Fibroblast of peridontal ligament (primary cell): ENCODE results near the gene HMX1.

ENCODE experiments used
- DNase-seq: peaks from one replicate; pipeline ENCODE4 v3.0.0-alpha.2; 2010; ENCODE audit errors: extremely low read depth

The HMX1 gene

GRCh38 chr4:8910100-8910821 lies 38.6 kb upstream of the HMX1 start:
- no peak for DNase-seq

DNA sequence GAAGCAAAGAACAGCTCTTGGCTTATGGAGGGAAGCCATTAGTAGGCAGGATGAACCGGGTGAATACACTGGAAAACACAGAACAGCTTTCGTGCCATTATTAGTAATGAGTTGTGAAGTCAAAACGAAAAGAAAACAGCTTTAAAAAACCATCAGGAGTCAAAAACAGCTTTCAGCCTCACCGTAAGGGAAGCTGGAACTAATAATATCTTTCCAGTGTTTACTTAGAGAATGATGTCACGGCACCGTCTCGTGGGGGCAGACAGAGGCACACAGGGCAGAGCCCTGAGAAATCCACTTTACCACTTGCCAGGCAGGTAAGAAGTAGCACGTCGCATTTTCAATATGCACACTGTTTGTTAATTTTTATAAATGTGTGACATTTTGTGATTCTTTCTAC lies 37.9 kb upstream of the HMX1 start:
- DNase-seq: no peak

DNA sequence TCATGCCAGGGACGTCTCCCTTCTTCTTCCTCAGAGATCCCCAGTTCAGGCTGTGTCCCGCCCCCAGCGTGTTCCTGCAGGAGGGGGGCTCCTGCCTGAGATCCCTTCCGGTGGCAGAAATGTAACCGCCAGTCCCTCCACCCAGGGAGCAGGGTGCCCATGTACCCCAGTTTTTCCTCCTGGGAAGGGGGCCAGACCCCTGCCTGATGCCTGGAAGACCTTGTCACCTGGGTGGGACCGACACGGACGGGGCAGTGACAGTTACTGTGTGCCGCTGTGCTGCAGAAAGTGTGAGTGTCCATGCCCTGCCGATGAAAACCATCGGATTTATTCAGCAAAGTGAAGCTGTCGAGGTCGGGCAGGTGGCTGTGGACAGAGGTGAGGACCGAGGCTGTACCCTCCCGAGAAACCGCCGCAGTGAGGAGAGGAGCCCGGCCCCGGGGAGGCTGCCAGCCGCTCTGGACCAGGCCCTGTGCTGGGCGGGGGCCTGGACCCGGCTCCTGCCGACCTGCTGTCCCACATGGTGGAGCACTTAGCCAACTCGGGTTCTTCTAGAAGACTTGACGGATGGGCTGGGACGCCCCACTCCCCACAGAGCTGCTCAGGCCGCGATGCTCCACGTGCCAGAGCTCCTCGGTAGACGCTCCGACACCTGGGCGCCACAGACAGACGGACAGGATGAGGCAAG lies 36.7 kb upstream of the HMX1 start:
- no peak for DNase-seq

- DNase-seq: no peak
These were observed 36.1 kb upstream of the HMX1 start for GRCh38 chr4:8907596-8908205.

DNA sequence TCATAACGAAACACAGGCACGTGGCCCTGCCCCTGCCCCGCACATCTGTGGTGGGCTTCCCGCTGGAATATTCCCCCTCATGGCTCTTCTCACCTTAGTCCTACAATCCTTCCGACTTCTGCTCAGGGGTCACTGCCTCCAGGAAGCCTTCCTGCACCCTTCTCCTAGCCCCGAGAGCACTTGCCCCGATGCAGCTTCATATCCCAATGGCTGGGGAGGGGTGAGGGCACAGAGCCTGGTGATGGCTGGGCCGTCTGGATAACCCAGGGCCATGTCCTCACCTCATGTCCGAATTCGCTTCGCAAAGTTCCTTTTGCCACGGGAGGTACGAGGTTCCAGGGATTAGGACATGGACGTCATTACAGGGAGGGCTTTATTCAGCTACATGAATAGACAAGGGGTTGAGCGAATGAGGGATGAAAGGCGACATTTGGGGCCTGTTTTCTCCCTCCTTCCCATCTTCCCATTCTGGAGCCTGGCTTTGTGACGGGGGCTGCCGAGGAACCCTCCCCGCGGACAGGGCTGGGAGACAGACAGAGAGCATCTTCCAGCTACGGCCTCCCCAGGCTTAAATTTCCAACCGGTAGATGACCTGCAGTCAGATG lies 35.5 kb upstream of the HMX1 start:
- no peak for DNase-seq

DNA sequence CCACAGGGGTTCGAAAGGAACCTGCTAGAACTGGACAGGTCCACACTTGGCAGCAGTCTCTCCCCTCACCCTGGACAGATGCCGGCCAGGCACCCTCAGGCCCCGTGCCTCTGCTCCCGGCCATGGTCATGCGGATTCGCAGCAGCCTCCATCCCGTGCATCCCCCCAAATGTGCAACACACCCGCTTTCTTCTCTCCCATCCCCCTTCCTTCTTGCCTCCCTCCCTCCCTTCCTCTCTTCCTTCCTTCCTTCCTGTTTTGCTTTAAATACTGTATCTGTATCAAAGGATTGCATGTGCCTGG lies 35.0 kb upstream of the HMX1 start:
- no peak for DNase-seq

DNA sequence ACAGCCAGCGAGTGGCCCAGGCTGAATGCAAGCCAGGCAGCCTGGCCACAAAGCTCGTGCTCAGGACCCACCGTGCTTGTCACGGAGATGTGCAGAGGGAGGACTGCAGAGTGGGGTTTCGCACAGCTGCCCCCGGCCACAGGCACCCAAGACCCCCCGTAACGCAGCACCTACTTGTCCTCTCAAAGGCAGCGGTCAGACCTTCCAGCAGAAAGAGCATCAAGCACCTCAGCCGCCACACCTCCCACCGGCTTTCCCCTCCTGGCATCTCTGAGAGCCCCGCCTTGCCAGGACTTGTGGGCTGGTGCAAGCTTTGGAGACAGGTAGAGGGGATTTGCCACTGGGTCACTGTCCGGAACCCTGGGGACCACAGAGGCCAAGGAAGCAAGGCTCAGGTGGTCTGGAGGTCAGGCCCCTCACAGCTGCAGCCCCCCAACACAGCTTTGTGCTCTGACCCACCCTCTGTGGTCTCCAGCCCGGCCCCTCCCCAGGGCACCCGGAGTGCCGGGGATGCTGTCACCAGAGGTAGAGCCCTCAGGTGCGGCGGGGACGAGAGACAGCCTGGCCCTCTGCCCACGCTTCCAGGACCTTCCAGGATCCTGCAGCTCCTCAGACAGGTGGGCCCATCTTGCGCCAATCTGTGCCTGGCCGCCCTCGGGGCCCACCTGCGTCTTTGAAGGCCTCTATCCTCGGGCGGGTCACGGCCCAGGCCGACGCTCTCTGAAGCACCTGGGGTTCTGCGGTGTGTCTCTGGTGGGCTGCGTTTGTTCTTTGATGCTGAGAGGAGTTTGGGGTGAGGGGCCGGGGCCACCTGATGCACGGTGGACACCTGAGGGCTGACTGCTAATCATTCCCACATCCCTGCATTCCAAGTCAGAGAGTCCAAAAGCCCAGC lies 34.4 kb upstream of the HMX1 start:
- DNase-seq: no peak

GRCh38 chr4:8905226-8905772 lies 33.7 kb upstream of the HMX1 start:
- DNase-seq: no peak

GRCh38 chr4:8904666-8905065 lies 33.0 kb upstream of the HMX1 start:
- no peak for DNase-seq

DNA sequence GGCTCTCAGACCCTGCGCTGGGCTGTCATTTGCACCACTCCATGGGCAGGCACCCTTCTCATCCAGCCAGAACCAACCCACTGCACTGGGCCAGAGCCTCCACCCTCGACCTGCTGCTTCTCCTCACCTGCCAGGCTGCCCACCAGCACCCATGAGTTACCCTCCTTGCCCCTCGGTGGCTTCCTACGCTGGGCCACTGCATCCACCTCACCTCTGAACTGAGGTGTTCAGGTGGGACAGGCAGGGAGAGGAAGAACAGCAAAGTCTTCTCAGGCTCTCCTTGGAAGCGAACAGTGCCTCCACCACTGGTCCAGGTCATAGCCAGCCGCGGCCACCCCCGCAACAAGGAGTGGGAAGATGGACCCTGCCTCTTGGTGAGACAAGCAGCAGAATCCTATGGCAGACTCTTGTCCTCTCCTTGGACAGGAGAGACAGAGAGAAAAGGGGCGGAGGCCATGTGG lies 32.4 kb upstream of the HMX1 start:
- DNase-seq: no peak

- DNase-seq: no peak
These were observed 29.7 kb upstream of the HMX1 start for GRCh38 chr4:8901335-8901734.

DNA sequence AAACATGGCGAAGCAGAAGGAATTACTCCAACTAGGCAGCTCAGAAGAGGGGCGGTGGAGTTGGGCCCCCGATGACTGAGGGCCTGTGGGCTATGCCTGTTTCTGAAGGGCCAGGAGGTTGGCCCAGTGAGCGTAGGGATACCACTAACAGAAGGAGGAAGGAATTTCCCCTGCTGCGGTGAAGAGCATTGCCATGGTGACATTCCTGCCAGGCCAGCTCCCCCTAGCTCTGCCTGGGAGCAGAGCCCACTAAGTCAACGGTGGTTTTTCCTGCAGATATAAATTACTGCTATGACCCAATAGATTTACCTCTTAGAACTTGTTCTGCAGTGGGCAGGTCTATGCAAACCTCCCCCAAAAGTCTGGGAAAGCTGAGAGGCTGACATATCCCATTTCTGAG lies 28.9 kb upstream of the HMX1 start:
- no peak for DNase-seq

DNA sequence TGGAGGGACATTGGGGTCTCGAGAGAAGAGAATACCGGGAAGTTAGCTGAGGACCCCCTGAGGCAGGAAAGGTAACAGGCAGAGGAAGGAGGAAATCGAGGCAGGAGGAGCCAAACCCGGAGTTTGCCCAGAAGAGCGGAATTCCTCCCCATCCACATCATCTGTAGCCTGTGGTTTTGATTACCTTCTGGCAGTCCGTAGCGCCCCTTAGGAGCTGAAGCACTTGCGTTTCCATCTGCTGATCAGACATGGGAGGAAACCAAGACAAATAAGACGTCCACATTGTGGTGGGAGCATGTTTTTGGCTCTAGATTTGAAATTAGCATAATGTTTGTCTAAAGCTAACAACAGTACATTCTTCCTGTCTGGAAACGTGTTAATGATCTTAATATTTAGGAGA lies 26.8 kb upstream of the HMX1 start:
- DNase-seq: no peak

GRCh38 chr4:8897251-8898167 lies 25.9 kb upstream of the HMX1 start:
- DNase-seq: no peak

- no peak for DNase-seq
These were observed 24.9 kb upstream of the HMX1 start for GRCh38 chr4:8896506-8896905.

GRCh38 chr4:8896071-8896470 lies 24.4 kb upstream of the HMX1 start:
- DNase-seq: no peak

GRCh38 chr4:8895295-8895694 lies 23.7 kb upstream of the HMX1 start:
- no peak for DNase-seq

- DNase-seq: no peak
These were observed 22.8 kb upstream of the HMX1 start for GRCh38 chr4:8894424-8894816.

DNA sequence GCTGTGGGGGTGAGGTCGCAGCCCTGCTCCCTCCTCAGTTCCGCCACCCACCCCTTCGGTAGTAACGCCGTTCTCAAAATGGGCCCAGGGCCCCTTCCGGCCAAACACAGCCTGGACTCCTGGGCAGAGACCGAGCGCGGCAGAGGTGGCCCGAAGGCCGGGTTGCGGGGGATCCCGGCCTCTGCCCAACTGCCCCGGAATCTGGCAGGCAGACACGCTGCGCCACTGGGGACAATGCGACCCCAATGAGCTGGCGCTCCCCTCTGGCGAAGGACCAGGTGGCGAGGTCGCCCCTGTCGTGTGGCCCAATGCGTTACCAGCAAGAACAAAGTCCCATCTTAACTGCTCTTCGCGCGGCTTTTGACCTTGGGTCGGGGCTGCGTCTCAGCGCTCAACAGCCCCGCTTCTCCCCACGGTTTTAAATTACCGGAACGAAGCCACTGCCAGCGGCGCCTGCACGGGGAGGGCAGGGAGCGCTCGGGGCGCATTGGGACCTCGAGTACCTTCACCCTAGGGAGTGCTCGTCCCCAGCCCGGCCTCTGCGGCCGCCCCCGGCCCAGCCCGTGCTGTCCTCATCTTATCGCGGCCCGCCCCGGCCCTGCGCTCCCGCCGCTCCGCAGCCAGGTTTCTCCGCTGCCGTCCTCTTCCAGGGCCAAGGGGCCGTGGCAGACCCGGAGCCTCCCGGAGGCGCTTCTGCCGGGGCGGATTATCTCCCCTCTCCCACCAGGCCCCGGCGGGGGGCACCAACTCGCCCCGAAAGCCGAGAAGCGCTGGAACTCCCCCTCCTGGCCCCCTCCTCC lies 22.2 kb upstream of the HMX1 start:
- DNase-seq: no peak

DNA sequence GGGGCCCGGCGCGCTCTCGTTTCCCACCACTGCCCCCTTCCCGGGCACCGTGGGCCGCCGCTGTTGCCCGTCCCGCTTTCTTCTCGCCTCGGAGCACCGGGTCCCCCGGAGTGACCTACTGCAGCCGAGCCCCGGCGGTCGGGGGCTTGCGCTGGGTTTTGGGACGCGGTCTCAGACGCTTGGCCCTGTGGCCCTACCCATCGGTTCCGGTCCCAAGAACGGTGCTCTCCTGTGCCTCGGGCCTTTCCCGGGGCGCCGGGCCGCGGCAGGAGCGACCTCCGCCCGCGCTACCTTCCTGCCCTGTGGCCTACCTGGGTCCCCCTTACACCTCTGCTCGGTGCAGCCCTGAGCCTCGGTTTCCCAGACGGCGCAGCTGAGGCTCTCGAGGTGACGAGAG lies 21.6 kb upstream of the HMX1 start:
- no peak for DNase-seq
